Neural crest cell (in vitro differentiated cells): ENCODE data around the gene RNF133. TPM values are rescaled to one million over a fixed set of nuclear protein-coding genes. Genes with fewer than 3 reads are reported as not detected.

Experiments
- DNase-seq: peaks from one replicate; pipeline ENCODE4 v3.0.0; 2021; ENCODE audit warnings: low read depth, mixed read lengths, low spot score
- H3K27ac Mint-ChIP-seq: one replicate; pipeline ENCODE4 v1.8.0; 2021; ENCODE audit warnings: mild to moderate bottlenecking, mixed read lengths; ENCODE audit not compliant: unreplicated experiment
- H3K27me3 Mint-ChIP-seq: 2 replicates; pipeline ENCODE4 v1.8.0; 2021; ENCODE audit warnings: low read depth, mild to moderate bottlenecking, mixed read lengths
- H3K36me3 Mint-ChIP-seq: 2 replicates; pipeline ENCODE4 v1.8.0; 2021; ENCODE audit warnings: low read depth, mild to moderate bottlenecking, mixed read lengths
- H3K4me1 Mint-ChIP-seq: 2 replicates; pipeline ENCODE4 v1.8.0; 2021; ENCODE audit warnings: mixed read lengths
- H3K4me3 Mint-ChIP-seq: one replicate; pipeline ENCODE4 v1.8.0; 2021; ENCODE audit warnings: mild to moderate bottlenecking, mixed read lengths
- H3K9me3 Mint-ChIP-seq: 2 replicates; pipeline ENCODE4 v1.8.0; 2021; ENCODE audit warnings: mixed read lengths
- total RNA-seq: library from RNA; stranded (reverse); gene quantifications from 2 replicates; pipeline ENCODE4 v1.2.1, GENCODE V29; 2021
- TF ChIP-seq, protein P1 (sequence below): fragments of 200-600 bp; sonication (generic); conservative IDR thresholded peaks from 2 replicates; pipeline ENCODE4 v1.5.0; 2021; ENCODE audit warnings: antibody characterized with exemption, mild to moderate bottlenecking

Gene RNF133
- total RNA-seq, 1 donor from 2014 or later, result 0.16 TPM

DNA sequence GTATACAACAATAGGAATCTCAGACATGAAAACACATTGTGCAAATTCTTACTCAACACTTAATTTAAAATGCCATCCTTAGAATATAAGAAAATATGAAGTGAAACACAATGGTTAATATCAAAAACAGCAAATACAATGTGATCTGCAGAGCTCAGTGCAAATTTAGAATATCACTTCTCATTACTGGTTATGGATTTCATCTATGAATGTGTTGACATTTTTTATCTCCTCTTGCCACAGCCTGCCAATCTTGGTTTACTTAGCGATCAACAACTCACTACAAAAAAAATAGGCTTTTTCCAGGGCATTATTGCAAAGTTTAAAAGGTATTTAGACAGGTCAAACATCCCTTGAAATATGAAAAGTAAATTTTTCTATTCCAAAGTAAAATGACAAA lies 28.8 kb upstream of the RNF133 start:
- no peak for DNase-seq
- TF ChIP-seq, protein P1, sequence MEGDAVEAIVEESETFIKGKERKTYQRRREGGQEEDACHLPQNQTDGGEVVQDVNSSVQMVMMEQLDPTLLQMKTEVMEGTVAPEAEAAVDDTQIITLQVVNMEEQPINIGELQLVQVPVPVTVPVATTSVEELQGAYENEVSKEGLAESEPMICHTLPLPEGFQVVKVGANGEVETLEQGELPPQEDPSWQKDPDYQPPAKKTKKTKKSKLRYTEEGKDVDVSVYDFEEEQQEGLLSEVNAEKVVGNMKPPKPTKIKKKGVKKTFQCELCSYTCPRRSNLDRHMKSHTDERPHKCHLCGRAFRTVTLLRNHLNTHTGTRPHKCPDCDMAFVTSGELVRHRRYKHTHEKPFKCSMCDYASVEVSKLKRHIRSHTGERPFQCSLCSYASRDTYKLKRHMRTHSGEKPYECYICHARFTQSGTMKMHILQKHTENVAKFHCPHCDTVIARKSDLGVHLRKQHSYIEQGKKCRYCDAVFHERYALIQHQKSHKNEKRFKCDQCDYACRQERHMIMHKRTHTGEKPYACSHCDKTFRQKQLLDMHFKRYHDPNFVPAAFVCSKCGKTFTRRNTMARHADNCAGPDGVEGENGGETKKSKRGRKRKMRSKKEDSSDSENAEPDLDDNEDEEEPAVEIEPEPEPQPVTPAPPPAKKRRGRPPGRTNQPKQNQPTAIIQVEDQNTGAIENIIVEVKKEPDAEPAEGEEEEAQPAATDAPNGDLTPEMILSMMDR, result no peak
- Mint-ChIP-seq H3K27me3 (no peaks in the 10 kb centered on the region), H3K27ac (no peak overlapping the region), H3K4me3 (no peak overlapping the region), H3K9me3 (no peaks in the 10 kb centered on the region), H3K4me1 (no peaks in the 10 kb centered on the region), H3K36me3 (no peaks in the 10 kb centered on the region)

DNA sequence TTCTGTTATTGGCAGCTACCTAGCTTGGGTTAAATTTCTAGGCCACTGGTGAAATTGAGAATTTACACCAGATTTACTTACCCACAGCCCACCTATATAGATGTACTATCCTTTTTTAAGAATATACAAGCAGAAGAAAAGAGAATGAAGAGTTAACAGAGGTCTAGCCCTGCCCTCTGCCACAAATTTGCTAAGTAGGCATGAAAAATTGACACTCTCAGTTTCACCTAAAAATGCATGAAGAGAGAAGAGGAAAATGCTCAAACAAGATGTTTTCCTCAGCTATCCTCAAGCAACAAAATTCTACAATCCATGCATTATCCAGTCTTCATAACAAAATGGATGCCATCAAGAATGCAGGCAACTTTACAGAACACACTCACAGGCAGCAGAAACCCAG lies 28.4 kb upstream of the RNF133 start:
- Mint-ChIP-seq H3K36me3 (no peaks in the 10 kb centered on the region), H3K4me3 (no peak overlapping the region), H3K27ac (no peak overlapping the region), H3K4me1 (no peaks in the 10 kb centered on the region), H3K9me3 (no peaks in the 10 kb centered on the region), H3K27me3 (no peaks in the 10 kb centered on the region)
- TF ChIP-seq, protein P1, result no peak
- DNase-seq, result no peak

DNA sequence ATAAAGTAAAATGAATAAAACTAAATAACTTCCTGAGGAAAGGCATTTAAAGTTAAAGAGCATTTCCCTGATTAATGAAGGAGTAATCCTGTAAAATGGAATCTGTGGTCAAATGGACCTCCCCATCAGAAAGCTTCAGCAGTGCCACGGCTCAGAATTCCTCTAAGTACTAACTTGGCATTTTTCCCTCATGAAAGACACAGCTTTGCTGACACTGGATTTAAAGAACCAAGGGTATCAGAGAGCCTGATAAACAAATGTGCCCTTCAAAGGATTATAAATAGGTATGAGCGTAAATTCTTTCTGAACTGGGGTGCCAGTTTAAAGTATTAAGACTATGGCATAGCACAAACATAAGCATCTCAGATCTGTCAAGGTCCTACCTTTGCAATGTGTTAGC lies 28.0 kb upstream of the RNF133 start:
- TF ChIP-seq, protein P1, result no peak

DNA sequence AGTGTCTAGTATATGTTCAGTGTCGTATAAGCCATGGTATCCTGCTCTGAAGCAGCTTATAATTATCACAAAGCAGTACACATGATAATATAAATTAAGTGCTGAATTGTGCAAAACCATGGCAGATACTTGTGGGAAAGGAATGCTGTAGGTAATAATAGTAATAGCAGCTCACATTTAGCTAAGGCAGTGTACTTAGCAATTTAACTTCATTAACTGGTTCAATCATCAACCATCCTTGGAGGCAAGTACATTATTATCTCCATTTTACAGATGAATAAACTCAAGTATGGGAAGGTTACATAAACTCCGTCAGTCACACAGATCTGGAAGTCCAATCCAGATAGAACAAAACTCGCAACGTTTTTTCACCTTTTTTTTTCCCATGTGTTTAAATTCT lies 25.4 kb upstream of the RNF133 start:
- no peak overlapping the region for H3K4me3 Mint-ChIP-seq
- H3K36me3 Mint-ChIP-seq, result no peaks in the 10 kb centered on the region
- H3K9me3 Mint-ChIP-seq, result no peaks in the 10 kb centered on the region

More for the DNA sequence above, 28.0 kb upstream of the RNF133 start:
- Mint-ChIP-seq H3K4me3 (no peak overlapping the region), H3K4me1 (no peaks in the 10 kb centered on the region), H3K36me3 (no peaks in the 10 kb centered on the region), H3K9me3 (no peaks in the 10 kb centered on the region), H3K27ac (no peak overlapping the region), H3K27me3 (no peaks in the 10 kb centered on the region)
- DNase-seq, result no peak

DNA sequence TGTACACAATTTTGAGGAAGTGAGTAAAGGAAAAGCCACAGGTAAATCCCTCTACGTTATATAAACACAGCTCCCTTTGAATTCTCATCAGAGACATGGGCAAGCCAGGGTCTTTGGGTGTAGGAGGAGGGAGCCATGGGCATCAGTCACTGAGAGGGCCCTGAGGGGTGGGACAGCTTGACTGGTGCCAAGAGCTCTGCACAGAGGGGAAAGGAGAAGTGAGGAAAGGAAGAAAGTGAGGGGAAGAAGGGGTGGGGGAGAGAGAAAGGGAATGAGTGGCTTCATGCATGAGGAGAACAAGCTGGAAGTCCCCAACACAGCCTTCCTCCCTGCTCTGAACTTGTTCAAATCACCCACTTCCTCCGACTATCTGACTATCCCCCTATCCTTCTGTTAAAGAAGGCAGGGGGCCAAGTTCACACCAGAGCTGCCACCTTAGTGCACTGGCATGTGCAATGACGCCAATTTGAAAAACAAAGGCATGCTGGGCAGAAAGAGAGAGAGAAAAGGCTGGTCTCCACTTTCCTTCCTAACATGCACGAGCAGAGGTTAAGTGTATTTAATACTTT lies 20.2 kb upstream of the RNF133 start:
- TF ChIP-seq, protein P1, result no peak

More for the DNA sequence above, 25.4 kb upstream of the RNF133 start:
- Mint-ChIP-seq H3K4me1 (no peaks in the 10 kb centered on the region), H3K27ac (no peak overlapping the region), H3K27me3 (no peaks in the 10 kb centered on the region)
- TF ChIP-seq, protein P1, result no peak
- no peak for DNase-seq

More for the DNA sequence above, 20.2 kb upstream of the RNF133 start:
- no peak overlapping the region for H3K27ac Mint-ChIP-seq
- H3K4me1 Mint-ChIP-seq, result no peaks in the 10 kb centered on the region
- DNase-seq, result no peak
- no peaks in the 10 kb centered on the region for H3K9me3 Mint-ChIP-seq
- no peak overlapping the region for H3K4me3 Mint-ChIP-seq
- no peaks in the 10 kb centered on the region for H3K27me3 Mint-ChIP-seq
- no peaks in the 10 kb centered on the region for H3K36me3 Mint-ChIP-seq
